D341Med (cell line): ENCODE data around the gene PLCB2.

ENCODE experiments used
- DNase-seq: peaks from one replicate; pipeline ENCODE4 v3.0.0; 2012; ENCODE audit warnings: low spot score

The PLCB2 gene

GRCh38 chr15:40302288-40302886, 5.3 kb downstream of the PLCB2 start:
- no peak for DNase-seq

DNA sequence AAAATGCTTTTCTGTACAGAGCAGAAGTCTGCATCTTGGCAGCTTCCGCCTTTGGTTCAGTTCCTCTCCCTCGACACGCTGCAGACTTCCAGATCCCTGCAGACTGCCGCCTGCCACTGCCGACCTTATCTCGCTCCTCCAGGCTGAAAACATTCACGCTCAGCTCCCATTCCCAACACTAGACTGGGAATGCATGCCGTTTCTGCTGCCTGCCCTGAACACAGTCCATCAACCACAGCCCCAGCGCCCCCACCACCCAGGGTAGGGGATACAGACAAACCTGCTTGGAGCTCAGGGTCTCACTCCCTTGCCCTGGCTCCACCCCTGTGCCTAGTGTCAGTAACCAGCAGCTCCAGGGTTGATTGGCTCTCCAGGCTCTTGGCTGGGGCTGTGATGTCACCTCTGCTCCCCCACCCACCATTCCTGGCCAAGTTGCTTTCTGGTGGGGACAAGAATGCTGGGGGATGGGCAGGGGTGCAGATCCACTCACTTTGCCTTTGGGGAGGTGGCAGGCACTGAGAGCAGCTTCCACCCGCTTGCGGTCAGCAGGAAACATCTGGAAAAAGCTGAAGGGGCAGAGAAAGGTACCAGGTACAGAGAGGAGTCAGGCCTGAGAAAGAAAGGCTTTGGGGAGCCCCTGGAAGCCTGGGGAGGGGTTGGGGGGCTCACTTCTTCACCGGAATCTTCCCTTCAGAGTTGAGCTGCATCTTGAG, 6.1 kb downstream of the PLCB2 start:
- no peak for DNase-seq

GRCh38 chr15:40300771-40301170, 7.0 kb downstream of the PLCB2 start:
- no peak for DNase-seq

DNA sequence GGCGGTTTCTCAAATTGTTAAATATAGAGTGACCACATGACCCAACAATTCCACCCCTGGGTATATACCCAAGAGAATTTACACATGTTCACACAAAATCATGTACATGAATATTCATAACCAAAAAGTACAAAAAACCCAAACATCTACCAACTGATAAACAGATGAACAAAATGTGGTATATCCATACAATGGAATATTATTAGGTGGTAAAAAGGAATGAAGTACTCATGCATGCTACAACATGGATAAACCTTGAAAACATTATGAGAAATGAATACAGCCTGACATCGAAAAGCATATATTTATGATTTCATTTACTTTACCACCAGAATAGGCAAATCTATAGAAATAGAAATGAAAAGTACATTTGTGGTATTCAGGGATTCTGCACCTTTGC, 7.4 kb downstream of the PLCB2 start:
- no peak for DNase-seq

GRCh38 chr15:40298216-40298935, 9.4 kb downstream of the PLCB2 start:
- no peak for DNase-seq

DNA sequence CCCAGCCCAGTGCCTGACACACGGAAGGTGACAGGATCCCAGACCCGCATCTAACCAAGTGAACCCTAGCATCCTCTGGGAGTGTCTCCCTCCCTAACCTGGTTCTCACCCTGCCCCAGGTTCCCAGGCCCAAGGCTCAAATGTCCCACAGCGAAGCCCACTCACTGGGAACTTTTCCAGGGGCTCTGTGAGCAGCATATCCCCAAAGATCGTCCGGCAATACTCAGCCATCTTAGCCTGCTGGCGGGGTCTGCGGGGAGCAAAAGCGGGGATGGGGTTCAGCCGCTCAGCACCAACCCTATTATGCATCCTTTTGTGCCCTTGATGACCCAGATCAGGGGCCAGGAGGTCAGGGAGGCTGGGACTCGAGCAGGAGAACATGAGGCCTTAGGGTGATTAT, 10.4 kb downstream of the PLCB2 start:
- DNase-seq = no peak

GRCh38 chr15:40296561-40297230, 11.0 kb downstream of the PLCB2 start:
- no peak for DNase-seq

DNA sequence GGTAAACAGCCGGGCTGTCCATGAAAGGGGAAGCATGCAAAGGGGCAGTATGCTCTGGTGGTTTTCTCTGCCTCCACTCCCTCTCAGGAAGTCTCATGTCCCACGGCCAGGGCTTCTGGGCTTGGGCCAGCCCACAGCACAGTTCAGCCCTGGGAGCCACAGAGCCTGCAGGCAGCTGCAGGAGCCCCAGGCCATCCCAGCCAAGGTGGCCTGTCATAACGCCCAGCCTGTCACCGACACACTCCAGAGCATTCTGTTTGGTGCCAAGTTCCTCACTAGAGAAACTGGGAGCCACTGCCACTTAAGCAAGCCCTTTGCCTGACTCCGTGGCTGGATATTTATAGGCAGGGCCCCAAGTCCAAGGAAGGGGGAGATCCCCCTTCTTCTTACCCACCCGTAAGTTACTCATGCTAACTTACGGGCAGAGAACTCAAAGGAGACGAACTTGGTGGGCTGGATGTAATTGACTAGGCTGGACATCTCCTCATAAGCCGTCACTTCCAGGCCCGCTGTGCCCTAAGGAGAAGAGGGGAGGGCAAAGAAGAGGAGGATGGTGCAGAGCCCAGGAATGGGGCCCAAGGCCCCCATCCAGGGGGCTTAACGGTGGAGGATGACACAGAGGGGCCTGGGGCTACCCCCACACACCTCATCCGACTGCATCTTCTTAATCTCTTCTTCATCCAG, 11.7 kb downstream of the PLCB2 start:
- DNase-seq = no peak

DNA sequence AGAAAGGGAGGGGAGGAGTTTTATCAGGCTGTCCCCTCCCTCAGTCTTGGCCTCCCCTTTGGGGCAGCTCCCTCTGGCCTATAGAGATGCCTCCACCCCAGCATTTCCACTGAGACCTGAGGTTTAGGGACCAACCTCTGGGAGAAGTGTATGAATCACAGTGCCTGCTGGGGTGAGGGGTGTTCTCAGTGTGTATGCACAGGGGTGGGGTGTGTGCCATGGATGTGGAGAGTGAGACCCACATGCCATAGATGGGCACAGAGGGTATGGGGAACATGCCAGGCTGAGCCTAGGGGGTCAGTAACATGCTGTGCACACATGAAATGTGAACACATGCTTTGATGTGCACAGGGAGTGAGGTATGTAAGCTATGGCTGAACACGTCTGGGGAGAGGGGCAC, 12.4 kb downstream of the PLCB2 start:
- DNase-seq = no peak

DNA sequence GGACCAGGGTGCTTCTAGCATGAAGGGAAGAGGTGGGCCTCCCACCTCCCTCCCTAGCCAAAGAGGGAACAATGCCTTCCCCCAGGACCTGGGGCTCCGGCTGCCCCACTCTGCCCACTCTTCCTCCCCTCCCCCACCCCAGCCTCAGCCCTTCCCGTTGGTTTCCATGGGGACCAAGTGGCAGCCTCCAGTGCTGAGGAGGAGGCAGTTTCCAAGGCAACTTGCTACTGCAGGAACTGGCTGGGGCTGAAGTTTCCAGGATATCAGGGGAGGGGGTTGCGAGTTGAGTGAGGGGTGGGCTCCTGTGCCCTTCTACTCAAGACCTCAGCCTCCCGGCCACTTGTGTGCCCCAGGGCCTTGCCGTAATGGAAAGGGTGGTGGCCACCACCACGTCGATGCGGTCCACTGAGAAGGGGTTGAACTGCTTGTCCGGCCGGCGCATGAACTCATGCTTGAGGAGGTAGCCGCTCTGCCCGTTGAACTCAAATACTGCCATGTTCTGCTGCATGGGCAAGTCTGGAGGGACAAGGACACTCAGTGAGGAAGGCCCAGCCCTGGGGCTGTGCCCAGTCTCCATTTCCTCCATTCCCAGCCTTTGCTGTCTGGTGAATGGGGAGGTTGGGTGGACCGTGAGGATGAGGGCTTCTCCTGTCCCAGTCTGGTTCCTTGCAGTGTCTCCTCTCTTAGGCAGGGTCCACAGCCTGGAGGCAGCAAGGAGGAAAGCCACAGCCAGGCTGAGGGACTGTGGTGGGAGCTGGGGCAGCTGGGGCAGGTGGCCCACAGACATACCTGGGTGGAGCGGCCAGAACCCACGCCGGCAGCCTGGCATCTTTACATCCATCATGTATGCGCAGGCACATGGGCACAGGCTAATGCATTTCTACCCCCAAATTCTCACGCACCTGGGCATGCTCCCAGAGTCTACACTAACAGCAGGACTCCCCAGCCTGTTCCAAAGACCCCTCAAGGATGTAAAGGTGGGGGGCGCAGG, 13.5 kb downstream of the PLCB2 start:
- DNase-seq = no peak

GRCh38 chr15:40293006-40293405, 14.7 kb downstream of the PLCB2 start:
- DNase-seq = no peak

GRCh38 chr15:40292246-40292645, 15.5 kb downstream of the PLCB2 start:
- DNase-seq = no peak

GRCh38 chr15:40290918-40291574, 16.7 kb downstream of the PLCB2 start:
- no peak for DNase-seq

DNA sequence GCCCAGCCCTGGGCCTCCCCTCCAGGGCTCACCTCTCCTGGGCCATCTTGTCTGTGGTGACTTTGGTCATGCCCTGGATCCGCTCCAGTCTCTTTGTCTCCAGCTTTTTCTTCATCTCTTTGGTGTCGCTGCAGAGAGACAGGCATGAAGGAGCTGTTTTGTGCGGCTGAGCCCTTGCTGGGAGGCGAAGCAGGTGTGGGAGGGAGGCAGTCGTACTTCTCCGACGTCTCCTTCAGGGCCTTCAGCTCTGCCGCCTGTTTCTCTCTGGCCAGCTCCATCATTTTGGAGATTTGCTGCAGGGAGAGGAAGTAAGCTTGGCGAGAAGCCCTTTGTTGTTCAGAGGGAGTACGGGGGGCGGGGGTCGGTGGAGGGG, 17.2 kb downstream of the PLCB2 start:
- no peak for DNase-seq

DNA sequence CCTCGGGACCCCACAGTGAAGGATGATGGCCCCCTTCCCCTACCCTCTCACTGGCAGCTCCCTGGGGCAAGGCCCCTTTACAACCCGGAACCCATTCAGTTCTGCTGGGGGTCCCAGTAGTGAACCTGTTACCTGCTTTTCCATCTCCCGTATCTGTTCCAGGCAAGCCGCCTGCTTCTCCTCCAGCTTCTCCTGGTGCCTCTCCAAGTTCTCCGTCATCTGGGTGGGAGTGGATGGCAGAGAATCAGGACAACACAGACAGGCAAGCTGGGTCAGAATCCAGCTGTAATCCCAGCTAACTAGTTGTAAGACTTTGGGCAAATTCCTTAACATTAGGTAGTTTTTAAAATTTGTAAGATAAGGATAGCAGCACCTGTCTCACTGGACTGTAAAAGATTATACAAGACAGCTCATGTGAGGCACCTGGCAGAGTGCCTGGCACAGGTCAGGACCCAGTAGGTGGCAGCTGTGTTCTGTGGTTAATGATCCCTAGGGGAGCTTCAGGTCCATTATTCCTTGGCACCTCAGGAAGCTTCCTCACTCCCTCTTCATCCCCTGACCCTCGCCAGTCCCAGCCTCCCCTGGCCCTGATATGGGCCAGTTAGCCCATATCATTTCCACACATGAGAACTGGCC, 18.5 kb downstream of the PLCB2 start:
- no peak for DNase-seq

DNA sequence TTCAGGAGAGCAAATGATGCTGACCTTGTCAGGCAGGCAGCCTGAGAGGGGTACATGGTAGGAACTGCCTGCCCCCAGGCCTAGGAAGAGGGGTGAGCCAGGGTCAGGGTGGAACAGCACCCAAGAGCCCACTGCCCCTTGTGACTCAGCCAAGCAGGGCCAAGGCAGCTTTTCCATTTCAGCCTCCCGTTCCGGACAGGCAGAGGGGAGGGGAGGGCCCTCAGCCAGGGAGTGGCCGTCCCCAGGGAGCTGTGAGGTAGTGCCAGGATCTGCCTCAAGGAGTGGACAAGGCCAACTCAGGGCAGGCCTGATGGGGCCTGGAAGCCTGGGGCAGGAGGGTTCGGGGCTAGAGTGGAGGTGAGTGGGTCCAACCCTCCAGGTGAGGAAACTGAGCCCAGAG, 19.8 kb downstream of the PLCB2 start:
- DNase-seq = no peak

- no peak for DNase-seq
Measured at GRCh38 chr15:40287505-40287904, 20.2 kb downstream of the PLCB2 start.

GRCh38 chr15:40286794-40287193, 20.9 kb downstream of the PLCB2 start:
- no peak for DNase-seq

GRCh38 chr15:40286061-40286532, 21.6 kb downstream of the PLCB2 start:
- no peak for DNase-seq

DNA sequence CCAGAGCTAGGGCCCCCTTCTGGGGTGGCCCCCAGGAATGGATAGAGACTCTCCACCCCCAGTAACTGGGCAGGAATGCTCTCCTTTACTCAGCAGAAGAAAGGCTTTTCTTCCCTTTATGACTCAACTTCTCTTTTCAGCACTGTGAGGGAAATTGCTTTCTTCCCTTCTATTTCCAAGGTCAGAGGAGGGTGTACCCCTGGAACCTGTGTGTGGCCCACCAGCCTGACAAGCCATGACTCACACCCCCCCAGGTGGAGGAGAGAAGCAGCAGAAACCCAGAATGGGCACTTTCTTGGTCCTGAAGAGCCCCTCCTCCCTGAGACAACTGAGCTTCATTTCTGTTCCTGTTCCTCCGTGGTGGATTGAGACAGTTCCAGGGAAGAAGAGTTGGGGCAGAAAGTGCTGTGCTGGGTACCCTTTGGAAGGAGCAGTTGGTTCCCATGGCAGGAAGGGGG, 22.2 kb downstream of the PLCB2 start:
- DNase-seq = no peak
